Breast epithelium (tissue), 3 donors: ENCODE data around the gene ADARB1.

Source experiments
- CTCF ChIP-seq, 3 donors: fragments of 450-650 bp; IDR thresholded peaks; one replicate each; pipeline ENCODE4 v1.5.1; 2016 to 2017; ENCODE audit warnings: antibody characterized with exemption in 3 of 3, mild to moderate bottlenecking in 3 of 3, moderate library complexity in 3 of 3
- POLR2A ChIP-seq: fragments of 450-650 bp; IDR thresholded peaks from one replicate; pipeline ENCODE4 v1.6.1; 2016; ENCODE audit warnings: antibody characterized with exemption, mild to moderate bottlenecking, moderate library complexity
- POLR2AphosphoS5 ChIP-seq, 3 donors: sonication (generic); formaldehyde crosslinking; IDR thresholded peaks; one replicate each; pipeline ENCODE4 v1.6.1; 2017; ENCODE audit warnings: antibody characterized with exemption in 3 of 3

GRCh38 chr21:45120975-45121374 is 46.6 kb downstream of the ADARB1 start:
- TF ChIP-seq CTCF (IDR thresholded peaks at IDR 0.05), result no peak
- no peak for TF ChIP-seq POLR2A
- TF ChIP-seq POLR2AphosphoS5 (IDR thresholded peaks at IDR 0.05), result no peak
